Heart right ventricle (tissue), 16 donors: Measurements from ENCODE around the gene C5. TPM values are rescaled to one million over a fixed set of nuclear protein-coding genes. Genes with fewer than 3 reads are reported as not detected.

Source experiments
- ATAC-seq, 8 donors: fragments of 200-7000 bp; cut with Tn5 transposase; one replicate each; pipeline ENCODE4 v1.9.1; 2020; ENCODE audit warnings: mild to moderate bottlenecking in 8 of 8, moderate library complexity in 8 of 8, moderate number of reproducible peaks in 1 of 8
- DNase-seq, 2 donors: peaks; one replicate each; pipeline ENCODE4 v3.0.0-alpha.2; 2020
- H3K27ac ChIP-seq, 10 donors: fragments of 200-600 bp; sonication (generic) in 2 of 10; one replicate each; pipeline versions ENCODE4 v1.5.0 to v1.8.0; 2020 to 2022; ENCODE audit warnings: mild to moderate bottlenecking in 3 of 10
- H3K27me3 ChIP-seq, 7 donors: fragments of 200-600 bp; one replicate each; pipeline ENCODE4 v1.8.0; 2021 to 2022; ENCODE audit warnings: mild to moderate bottlenecking in 2 of 7
- H3K36me3 ChIP-seq, 9 donors: fragments of 200-600 bp; sonication (generic) in 1 of 9; one replicate each; pipeline versions ENCODE4 v1.5.0 to v1.8.0; 2020 to 2022; ENCODE audit warnings: mild to moderate bottlenecking in 2 of 9
- H3K4me1 ChIP-seq, 9 donors: fragments of 200-600 bp; sonication (generic) in 1 of 9; one replicate each; pipeline versions ENCODE4 v1.5.0 to v1.8.0; 2020 to 2022; ENCODE audit warnings: mild to moderate bottlenecking in 4 of 9
- H3K4me3 ChIP-seq, 10 donors: fragments of 200-600 bp; sonication (generic) in 2 of 10; one replicate each; pipeline versions ENCODE4 v1.5.0 to v1.8.0; 2020 to 2022; ENCODE audit warnings: mild to moderate bottlenecking in 7 of 10, moderate library complexity in 2 of 10
- H3K9me3 ChIP-seq, 11 donors: fragments of 200-600 bp in 10 of 11; sonication (generic) in 2 of 11; one replicate each; pipeline versions ENCODE4 v1.5.0 to v1.8.0; 2013 to 2022; ENCODE audit warnings: mild to moderate bottlenecking in 2 of 11, control low read depth in 1 of 11, moderate library complexity in 1 of 11
- CTCF ChIP-seq, 9 donors: fragments of 200-600 bp; sonication (generic) in 2 of 9; IDR thresholded peaks; one replicate each; pipeline versions ENCODE4 v1.5.0 to v1.8.0; 2021 to 2022; ENCODE audit warnings: antibody characterized with exemption in 9 of 9, mild to moderate bottlenecking in 5 of 9, moderate library complexity in 1 of 9
- WGBS, 2 donors: extraction: QIAGEN DNeasy Blood & Tissue Kit; methylation state at CpG; one replicate each; pipeline ENCODE4 v1.1.7; 2013; ENCODE audit warnings: inconsistent platforms in 1 of 2; 5-methylcytosine and 5-hydroxymethylcytosine counted together
- intact Hi-C, 10 donors: fragments of 100-400 bp; cut with DNase I; formaldehyde crosslinking; loops; one replicate each; pipeline versions ENCODE4 v1.11.1 to v1.14.2; 2022
- polyA plus RNA-seq, 2 donors: library from polyadenylated mRNA; stranded (reverse); fragments of 200-250 nt; gene quantifications; one replicate each; pipeline ENCODE4 v1.2.3, GENCODE V29; 2013
- total RNA-seq, 10 donors: library from RNA; stranded (reverse); fragmentation: NEBNext Ultra II Directional in 3 of 10; extraction: Animal tissue kit (Norgen Biotek cat#: 25700) in 3 of 10; gene quantifications; one replicate each; pipeline versions ENCODE4 v1.2.1 to v1.2.4, GENCODE V29; 2021 to 2023
- donor health status: Arrhythmogenic right ventricular cardiomyopathy.
- donor health status: ischemic (EF 13 %, LVEDD 7.1; RV severe dilation, severe dysfunction).
- donor health status: healthy with polysubstance abuse.
- donor health status: DM: no; HTN: yes; CAD: no.
- donor health status: DM: no; HTN: no; CAD: no.
- donor health status: ischemic (EF 25% LVEDD 6.9; RV normal size, moderate dysfunction).
- donor health status: ischemic (EF 25% LVEDD 5.7; RV mildly dilated, moderate dysfunction).
- donor health status: healthy.
- donor health status: DM: yes; HTN: yes; CAD: no.
- donor health status: Ischemic cardiomyopathy.
- donor health status: ischemic (EF 35%, LVEDD 5.7; RV mildly dilated, moderate dysfunction).
- donor health status: nonischemic (EF 11% LVEDD 7.7; RV severe dilation, severe dysfunction).
- donor health status: DM: yes; HTN: yes; CAD: no.
- donor health status: PGD.
- donor health status: ischemic (EF 29% LVEDD 5.4; RV normal size, mild dysfunction).
- donor health status: nonischemic (EF 23%, LVEDD 6.1; RV moderate dilation, normal function).

C5 gene
- total and polyA plus RNA-seq, 12 donors, result 0.35 to 1.5 (median 0.50) TPM

GRCh38 chr9:120913647-120914264 is 136.3 kb downstream of the C5 start:
- ATAC-seq, result peak in 1 of 8 donors; percentile 40
- peaks cover 0 to 83% (median 0%) of the 10 kb centered on the region in 9 donors for H3K36me3 ChIP-seq
- H3K4me1 ChIP-seq, result peaks cover 1 to 38% (median 9%) of the 10 kb centered on the region in 9 donors
- no peak overlapping the region for H3K27ac ChIP-seq
- no peak for DNase-seq
- peaks cover 0 to 6% (median 0%) of the 10 kb centered on the region in 11 donors for H3K9me3 ChIP-seq
- no peaks in the 10 kb centered on the region for H3K27me3 ChIP-seq
- WGBS, 2 donors, result 87% methylated on average over 4 of the region's 4 CpGs
- intact Hi-C loops, result no loop called here
- H3K4me3 ChIP-seq, result no peak overlapping the region
- no peak for TF ChIP-seq CTCF (IDR thresholded peaks at IDR 0.05)

GRCh38 chr9:120912958-120913646 is 137.0 kb downstream of the C5 start:
- H3K27ac ChIP-seq, result no peak overlapping the region
- peaks cover 0 to 6% (median 0%) of the 10 kb centered on the region in 11 donors for H3K9me3 ChIP-seq
- 84 to 85% methylated on average over 13 of the region's 13 CpGs for WGBS, 2 donors
- no peak overlapping the region for H3K4me3 ChIP-seq
- DNase-seq (no peak), ATAC-seq (no peak)
- peaks cover 0 to 82% (median 0%) of the 10 kb centered on the region in 9 donors for H3K36me3 ChIP-seq
- no peaks in the 10 kb centered on the region for H3K27me3 ChIP-seq
- no peak for TF ChIP-seq CTCF (IDR thresholded peaks at IDR 0.05)
- H3K4me1 ChIP-seq, result peaks cover 0 to 33% (median 5%) of the 10 kb centered on the region in 9 donors
- intact Hi-C loops, result no loop called here

GRCh38 chr9:120911295-120911837 is 138.7 kb downstream of the C5 start:
- DNase-seq, result no peak
- 93 to 97% methylated on average over 9 of the region's 9 CpGs for WGBS, 2 donors
- Histone ChIP-seq H3K27me3 (no peaks in the 10 kb centered on the region), H3K4me3 (no peak overlapping the region), H3K36me3 (peaks cover 0 to 84% (median 0%) of the 10 kb centered on the region in 9 donors), H3K4me1 (peaks cover 0 to 25% (median under 1%) of the 10 kb centered on the region in 9 donors), H3K9me3 (no peaks in the 10 kb centered on the region), H3K27ac (no peak overlapping the region)
- intact Hi-C loops, result no loop called here
- no peak for TF ChIP-seq CTCF (IDR thresholded peaks at IDR 0.05)
- no peak for ATAC-seq

- H3K4me3 ChIP-seq, result no peak overlapping the region
- ATAC-seq (no peak), DNase-seq (no peak)
- no peaks in the 10 kb centered on the region for H3K27me3 ChIP-seq
- peaks cover 0 to 17% (median 0%) of the 10 kb centered on the region in 9 donors for H3K4me1 ChIP-seq
- no peak for TF ChIP-seq CTCF (IDR thresholded peaks at IDR 0.05)
- intact Hi-C loops, result no loop called here
- no peaks in the 10 kb centered on the region for H3K9me3 ChIP-seq
- H3K27ac ChIP-seq, result no peak overlapping the region
- peaks cover 0 to 86% (median 0%) of the 10 kb centered on the region in 9 donors for H3K36me3 ChIP-seq
- WGBS, 2 donors, result 92 to 95% methylated on average over 3 of the region's 3 CpGs
Observed at GRCh38 chr9:120910643-120911042, 139.4 kb downstream of the C5 start.
